ENCODE measurements around the gene POR. TPM values are rescaled to one million over a fixed set of nuclear protein-coding genes. Genes with fewer than 3 reads are reported as not detected.
A peak's percentile ranks its signal among the peaks of the same experiment; 100 is the strongest.

POR gene
- total RNA-seq, 1 donor: 90.7 TPM

DNA sequence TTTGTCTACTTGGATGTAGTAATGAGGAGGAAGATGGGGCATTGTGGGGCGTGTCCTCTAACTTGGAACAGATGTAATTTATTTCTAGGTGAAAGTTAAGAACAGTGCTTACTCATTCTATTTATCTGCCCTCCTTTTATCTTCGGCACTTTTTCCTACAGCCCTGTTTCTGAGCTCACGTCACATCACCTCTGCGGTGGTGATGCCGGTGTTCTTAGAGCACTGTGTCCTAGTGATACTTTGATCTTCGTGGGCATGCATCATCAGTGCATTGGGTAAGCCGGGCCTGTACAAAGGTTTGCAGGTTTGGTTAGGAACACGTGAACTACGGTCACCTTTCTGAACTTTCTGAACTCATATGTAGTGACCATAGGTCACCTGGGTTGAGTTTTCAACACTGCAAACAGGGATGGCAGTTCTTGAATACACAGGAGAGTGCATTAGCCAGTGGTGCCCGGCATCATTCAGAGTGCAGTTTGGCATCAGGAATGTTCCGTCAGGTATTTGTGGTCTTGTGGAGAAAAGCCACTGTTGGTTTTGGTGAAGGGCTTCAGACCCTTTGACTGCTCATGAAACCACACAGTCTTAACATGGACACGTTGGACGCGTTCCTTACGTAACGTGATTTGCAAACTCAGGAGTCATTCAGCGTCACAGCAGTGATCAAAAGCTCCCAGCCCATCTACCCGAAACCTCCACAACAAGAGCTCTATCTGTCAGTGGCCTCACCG is 5.6 kb downstream of the POR start:
- TF ChIP-seq, protein P1, sequence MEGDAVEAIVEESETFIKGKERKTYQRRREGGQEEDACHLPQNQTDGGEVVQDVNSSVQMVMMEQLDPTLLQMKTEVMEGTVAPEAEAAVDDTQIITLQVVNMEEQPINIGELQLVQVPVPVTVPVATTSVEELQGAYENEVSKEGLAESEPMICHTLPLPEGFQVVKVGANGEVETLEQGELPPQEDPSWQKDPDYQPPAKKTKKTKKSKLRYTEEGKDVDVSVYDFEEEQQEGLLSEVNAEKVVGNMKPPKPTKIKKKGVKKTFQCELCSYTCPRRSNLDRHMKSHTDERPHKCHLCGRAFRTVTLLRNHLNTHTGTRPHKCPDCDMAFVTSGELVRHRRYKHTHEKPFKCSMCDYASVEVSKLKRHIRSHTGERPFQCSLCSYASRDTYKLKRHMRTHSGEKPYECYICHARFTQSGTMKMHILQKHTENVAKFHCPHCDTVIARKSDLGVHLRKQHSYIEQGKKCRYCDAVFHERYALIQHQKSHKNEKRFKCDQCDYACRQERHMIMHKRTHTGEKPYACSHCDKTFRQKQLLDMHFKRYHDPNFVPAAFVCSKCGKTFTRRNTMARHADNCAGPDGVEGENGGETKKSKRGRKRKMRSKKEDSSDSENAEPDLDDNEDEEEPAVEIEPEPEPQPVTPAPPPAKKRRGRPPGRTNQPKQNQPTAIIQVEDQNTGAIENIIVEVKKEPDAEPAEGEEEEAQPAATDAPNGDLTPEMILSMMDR (IDR thresholded peaks at IDR 0.05; ENCODE audit: insufficient read depth, low read depth, low read length): no peak
- no peak overlapping the region for H3K4me3 ChIP-seq (ENCODE audit: low read depth, low read length)
- DNase-seq (ENCODE audit: low read depth): peak; percentile 28

- TF ChIP-seq, protein P1 (IDR thresholded peaks at IDR 0.05; ENCODE audit: insufficient read depth, low read depth, low read length): no peak
- DNase-seq (ENCODE audit: low read depth): peak; percentile 30
- no peak overlapping the region for H3K4me3 ChIP-seq (ENCODE audit: low read depth, low read length)
These were observed 6.5 kb downstream of the POR start for GRCh38 chr7:75921479-75921878.

GRCh38 chr7:75922966-75923603 is 8.1 kb downstream of the POR start:
- no peak overlapping the region for H3K4me3 ChIP-seq (ENCODE audit: low read depth, low read length)
- no peak for DNase-seq (ENCODE audit: low read depth)
- TF ChIP-seq, protein P1 (IDR thresholded peaks at IDR 0.05; ENCODE audit: insufficient read depth, low read depth, low read length): no peak

- H3K4me3 ChIP-seq (ENCODE audit: low read depth, low read length): no peak overlapping the region
- TF ChIP-seq, protein P1 (IDR thresholded peaks at IDR 0.05; ENCODE audit: insufficient read depth, low read depth, low read length): no peak
- no peak for DNase-seq (ENCODE audit: low read depth)
These were observed 9.3 kb downstream of the POR start for GRCh38 chr7:75924256-75924655.

DNA sequence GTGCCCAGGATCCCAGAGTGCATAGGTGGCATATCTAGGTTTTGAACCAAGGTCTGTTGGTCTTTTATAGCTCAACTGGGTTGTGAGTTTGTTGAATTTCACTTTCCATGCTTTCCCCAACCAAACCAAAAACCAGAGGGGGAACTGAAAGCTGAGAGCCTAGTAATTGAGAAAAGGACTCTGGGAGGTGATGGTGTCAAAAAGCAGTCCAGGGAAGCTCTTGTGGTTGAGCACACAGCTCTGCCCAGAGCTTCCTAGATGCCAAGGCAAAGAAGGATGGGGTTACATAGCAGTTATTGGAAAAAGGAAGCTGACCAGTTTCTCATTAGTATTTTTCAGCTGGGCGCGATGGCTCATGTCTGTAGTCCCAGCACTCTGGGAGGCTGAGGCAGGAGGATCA is 9.9 kb downstream of the POR start:
- DNase-seq (ENCODE audit: low read depth): no peak
- TF ChIP-seq, protein P1 (IDR thresholded peaks at IDR 0.05; ENCODE audit: insufficient read depth, low read depth, low read length): no peak
- H3K4me3 ChIP-seq (ENCODE audit: low read depth, low read length): no peak overlapping the region

GRCh38 chr7:75925717-75926435 is 10.9 kb downstream of the POR start:
- no peak for DNase-seq (ENCODE audit: low read depth)
- TF ChIP-seq, protein P1 (IDR thresholded peaks at IDR 0.05; ENCODE audit: insufficient read depth, low read depth, low read length): no peak
- H3K4me3 ChIP-seq (ENCODE audit: low read depth, low read length): no peak overlapping the region
